GM18873 (cell line): ENCODE data around the gene PDE4D.

ENCODE experiments used
- ATAC-seq: cut with Tn5 transposase; IDR thresholded peaks from one replicate; pipeline ENCODE4 v1.9.1; 2021; ENCODE audit warnings: mild to moderate bottlenecking, moderate library complexity, moderate number of reproducible peaks; ENCODE audit not compliant: unreplicated experiment, low FRiP score

Gene PDE4D

GRCh38 chr5:59358005-59358861, 535.3 kb downstream of the PDE4D start:
- ATAC-seq: no peak

DNA sequence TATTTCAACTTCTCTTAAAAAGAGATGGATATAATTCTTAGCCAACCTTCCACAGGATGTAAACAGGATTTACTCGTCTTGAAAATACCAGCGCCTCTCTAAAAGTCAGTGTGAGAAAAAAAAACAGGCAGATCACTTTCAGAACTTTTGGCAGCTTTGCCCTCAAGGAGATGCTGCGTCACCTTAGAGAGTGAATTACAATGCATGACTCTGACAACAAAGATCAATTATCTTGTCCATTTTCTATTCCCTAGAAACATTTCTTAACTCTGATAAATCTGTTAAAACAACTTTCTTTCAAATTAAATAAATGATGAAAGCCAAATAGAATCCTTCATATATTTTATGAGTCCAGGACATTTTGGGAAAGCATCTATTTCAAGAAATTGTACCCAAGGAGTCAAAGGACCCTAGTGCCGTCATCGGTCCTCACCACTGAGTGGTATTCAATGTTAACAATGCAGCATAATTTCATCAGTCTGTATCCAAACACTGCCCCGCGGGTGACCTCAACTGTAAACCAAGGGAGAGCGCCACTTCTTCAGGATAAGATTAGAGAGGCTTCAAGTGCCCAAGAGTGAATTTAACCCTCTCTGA, 536.0 kb downstream of the PDE4D start:
- ATAC-seq: no peak

- no peak for ATAC-seq
Measured at GRCh38 chr5:59356813-59357380, 536.6 kb downstream of the PDE4D start.

DNA sequence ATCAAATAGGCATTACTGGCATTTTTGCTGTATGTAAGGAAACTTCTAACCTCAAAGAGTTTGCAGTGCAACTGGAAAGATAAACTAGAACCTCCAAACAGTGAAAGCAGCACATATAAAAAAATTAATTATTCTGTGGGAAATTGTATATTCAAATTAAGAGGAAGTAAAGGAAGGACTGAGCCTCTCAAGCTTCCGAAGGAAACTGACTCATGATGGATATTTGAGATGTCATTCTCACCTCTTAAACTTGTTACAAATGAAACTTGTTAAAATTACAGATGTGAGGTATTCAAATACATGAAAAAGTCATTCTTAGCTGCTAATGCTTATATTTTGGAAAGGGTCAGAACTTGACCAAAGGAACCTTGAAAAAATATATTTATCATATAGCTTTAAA, 538.7 kb downstream of the PDE4D start:
- no peak for ATAC-seq

GRCh38 chr5:59354274-59354673, 539.3 kb downstream of the PDE4D start:
- no peak for ATAC-seq

DNA sequence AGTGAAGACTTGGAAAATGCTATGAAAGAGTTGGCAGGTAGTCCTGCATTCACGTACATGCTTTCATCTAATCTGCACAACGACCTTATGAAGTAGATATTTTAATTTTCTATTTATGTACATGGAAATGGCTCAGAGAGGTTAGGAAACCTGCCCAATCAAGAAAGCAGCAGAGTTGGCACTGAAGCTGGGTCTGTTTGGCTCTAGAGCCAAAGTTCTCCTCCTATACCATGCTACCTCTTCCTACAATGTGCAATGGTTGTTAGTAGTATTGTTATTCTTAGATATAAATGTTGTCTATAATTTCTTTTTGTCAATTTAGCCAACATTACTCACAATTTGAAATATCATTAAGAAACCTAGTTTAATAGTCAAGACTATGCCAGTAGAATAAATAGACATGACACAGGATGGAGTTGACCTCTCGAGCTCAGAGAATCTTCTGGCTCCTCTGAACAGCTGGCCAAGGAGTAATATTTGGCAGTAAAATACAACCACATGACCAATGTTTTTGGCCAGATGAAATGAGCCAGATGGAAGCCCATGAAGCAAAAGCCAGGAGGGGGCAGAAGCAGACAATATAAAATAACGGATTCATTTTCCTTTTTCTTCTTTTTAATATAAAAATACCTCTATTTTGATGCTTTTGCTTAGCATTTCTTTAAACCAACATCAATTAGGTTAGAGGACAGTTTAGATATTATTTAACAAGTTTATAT, 542.3 kb downstream of the PDE4D start:
- ATAC-seq: no peak

DNA sequence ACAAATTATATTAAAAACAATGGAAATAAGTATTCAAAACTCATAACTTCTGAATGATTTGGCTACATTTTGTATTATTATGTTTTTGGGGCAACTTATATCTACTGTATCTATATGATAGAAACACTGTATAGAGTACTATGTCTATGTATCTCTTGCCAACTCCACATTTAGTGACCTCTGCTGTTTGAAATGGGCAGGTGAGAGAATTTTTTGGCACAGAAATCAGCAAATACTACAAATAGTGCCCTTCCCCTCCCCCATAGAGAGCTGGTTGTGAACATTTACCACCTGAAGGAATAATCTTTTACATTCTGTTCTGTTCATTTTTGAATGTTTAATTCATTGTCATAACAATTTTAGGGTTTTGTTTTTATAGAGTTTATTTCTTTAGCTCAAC, 545.3 kb downstream of the PDE4D start:
- no peak for ATAC-seq

GRCh38 chr5:59346982-59347381, 546.5 kb downstream of the PDE4D start:
- no peak for ATAC-seq

- no peak for ATAC-seq
Measured at GRCh38 chr5:59346514-59346913, 547.0 kb downstream of the PDE4D start.

DNA sequence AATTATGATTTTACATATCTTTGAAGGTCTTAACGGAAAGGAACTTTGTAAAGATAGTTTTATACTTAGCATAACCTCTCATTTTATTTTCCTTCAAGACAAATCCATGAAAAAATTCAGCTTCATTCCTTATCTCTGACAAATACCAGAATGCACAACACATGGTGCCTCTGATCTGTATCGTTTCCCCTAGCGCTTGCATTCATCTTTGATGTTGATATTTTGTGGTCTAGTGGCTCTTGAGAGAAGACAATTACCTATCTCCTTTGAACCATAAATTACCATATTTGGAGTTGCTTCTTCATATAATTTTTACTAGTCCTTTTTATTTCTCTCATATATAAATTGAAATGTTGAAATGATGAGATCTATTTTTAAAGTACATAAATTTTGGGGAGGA, 551.3 kb downstream of the PDE4D start:
- no peak for ATAC-seq

GRCh38 chr5:59341760-59342159, 551.8 kb downstream of the PDE4D start:
- ATAC-seq: no peak

DNA sequence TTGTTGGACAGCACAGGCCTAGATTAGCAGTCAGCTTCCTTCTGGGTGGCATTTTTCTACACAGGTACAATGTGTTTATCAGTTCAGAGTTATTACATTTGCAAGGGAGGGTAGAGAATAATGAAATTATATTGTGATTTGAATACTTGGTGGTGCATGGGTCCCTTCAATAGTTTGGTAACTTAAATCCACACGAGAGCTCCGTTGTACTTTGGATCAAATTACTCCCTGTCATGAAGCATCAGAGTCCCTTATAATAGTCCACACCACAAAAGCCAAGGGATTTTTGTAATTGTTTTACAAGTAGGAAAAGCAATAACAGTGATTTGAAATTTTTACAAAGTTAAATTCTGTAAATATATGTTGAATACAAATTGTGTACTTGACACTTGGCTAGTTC, 552.4 kb downstream of the PDE4D start:
- no peak for ATAC-seq

GRCh38 chr5:59340637-59341036, 552.9 kb downstream of the PDE4D start:
- no peak for ATAC-seq

GRCh38 chr5:59337240-59337639, 556.3 kb downstream of the PDE4D start:
- no peak for ATAC-seq

DNA sequence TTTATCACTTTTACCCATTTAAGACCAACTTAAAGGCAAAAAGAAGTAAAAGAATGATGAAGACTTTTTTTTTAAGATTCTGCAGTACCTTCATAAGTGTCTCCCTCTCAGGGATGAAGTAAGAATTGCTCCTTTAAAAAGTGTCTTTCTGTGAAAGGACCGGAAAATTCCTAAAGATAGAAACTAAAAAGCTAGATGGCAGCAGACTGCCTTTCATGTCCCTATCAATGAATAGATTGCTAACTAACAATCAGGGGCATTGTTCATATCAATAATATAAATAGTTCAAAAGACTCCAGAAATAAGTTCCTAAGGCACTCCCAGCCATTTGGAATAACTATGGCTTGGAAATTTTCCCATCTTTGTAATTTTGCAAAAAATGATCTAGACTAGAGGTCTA, 558.0 kb downstream of the PDE4D start:
- ATAC-seq: no peak

DNA sequence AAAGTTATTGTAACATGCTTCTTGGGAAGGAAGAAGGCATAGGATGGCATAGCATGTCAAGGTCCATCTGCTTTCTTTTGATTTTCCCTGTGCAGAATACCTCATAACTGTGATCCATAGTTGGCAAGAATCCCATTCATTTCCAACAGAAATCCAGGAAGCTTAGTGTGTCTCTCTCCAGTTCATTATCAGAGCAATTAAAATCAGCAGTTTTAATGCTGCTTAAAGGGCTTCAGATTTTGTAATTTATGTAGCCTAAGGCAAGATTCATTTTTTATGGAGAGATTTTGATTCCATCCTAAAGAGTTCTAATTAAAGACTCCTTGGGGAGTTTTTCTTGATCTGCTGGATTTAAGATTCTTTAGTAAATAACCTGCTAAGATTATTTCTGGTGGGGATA, 560.1 kb downstream of the PDE4D start:
- ATAC-seq: no peak

DNA sequence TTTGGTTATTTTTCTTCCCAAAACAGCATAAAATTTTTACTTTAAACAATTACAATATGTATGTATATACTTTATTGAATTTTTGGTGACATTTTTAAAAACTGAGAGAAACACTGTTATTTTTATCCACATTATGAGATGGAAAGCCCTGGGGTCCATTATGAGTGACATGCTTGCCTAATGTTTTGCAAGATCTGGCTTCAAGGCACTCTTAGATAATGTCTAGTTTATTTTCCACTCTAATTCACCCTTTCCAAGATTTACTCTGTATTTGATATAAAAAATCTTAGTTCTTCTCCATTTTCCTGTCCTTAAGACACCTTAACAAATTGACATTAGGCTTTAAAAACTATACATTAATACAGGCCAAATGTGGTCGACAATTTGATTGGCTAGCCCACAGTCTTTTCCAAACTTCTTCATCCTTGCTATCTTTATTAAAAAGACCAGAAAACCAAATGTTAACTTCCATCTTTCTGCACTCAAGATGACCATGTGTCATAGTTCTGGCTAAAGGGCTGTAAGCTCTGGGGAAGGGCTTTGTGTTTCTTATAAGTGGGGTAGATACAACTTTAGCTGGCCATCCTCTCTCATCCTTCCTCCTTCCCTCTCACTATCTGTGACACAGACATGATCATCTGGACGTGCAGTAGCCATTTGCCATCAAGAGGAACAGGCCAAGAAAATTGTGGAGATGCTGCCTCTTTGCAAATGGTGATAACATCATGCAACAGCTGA, 561.1 kb downstream of the PDE4D start:
- no peak for ATAC-seq

- no peak for ATAC-seq
Measured at GRCh38 chr5:59330680-59331079, 562.8 kb downstream of the PDE4D start.

- no peak for ATAC-seq
Measured at GRCh38 chr5:59328709-59329296, 564.7 kb downstream of the PDE4D start.
